ENCODE measurements around the gene TPM1.

The TPM1 gene

DNA sequence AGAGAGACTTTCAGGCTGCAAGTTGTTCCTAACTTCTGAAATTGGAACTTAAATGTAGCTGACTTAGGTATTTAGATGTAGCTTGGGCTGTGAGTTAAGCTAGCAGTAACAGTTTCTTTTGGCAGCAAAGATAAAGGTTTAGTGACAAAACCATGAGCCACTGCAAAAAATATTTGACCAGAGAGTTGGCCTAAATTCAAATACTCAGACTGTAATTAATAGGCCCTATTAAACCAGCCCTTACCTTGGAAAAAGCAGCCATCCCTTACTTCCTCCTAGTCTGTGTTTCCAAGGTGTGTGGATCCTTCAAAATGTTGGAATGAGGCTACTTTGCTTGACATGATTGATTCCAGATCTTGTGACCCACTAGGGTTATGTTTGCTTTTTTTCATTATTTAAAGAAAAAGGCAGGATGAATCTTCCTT, 8.2 kb downstream of the TPM1 start:
- Histone ChIP-seq H3K27ac (no peak overlapping the region), H3K4me1 (ENCODE audit: low read depth, poor library complexity, severe bottlenecking) (peaks cover 25% of the 10 kb centered on the region), H3K27me3 (ENCODE audit: insufficient read depth, low read depth) (no peaks in the 10 kb centered on the region; the same call in 1 of the 2 replicates), H2AFZ (ENCODE audit: low read depth) (no peak overlapping the region), H3K4me2 (no peak overlapping the region), H3K36me3 (ENCODE audit: insufficient read depth) (no peaks in the 10 kb centered on the region), H3K4me3 (IDR thresholded peaks at IDR 0.05; ENCODE audit: insufficient read depth, low read depth, low read length) (no peak overlapping the region), H3K79me2 (ENCODE audit: insufficient read depth, low read depth) (no peaks in the 10 kb centered on the region), H3K9ac (no peak overlapping the region), H4K20me1 (ENCODE audit: insufficient read depth) (no peaks in the 10 kb centered on the region)
- TF ChIP-seq CTCF (conservative IDR thresholded peaks at IDR 0.05; ENCODE audit: low read depth, low read length): no peak

DNA sequence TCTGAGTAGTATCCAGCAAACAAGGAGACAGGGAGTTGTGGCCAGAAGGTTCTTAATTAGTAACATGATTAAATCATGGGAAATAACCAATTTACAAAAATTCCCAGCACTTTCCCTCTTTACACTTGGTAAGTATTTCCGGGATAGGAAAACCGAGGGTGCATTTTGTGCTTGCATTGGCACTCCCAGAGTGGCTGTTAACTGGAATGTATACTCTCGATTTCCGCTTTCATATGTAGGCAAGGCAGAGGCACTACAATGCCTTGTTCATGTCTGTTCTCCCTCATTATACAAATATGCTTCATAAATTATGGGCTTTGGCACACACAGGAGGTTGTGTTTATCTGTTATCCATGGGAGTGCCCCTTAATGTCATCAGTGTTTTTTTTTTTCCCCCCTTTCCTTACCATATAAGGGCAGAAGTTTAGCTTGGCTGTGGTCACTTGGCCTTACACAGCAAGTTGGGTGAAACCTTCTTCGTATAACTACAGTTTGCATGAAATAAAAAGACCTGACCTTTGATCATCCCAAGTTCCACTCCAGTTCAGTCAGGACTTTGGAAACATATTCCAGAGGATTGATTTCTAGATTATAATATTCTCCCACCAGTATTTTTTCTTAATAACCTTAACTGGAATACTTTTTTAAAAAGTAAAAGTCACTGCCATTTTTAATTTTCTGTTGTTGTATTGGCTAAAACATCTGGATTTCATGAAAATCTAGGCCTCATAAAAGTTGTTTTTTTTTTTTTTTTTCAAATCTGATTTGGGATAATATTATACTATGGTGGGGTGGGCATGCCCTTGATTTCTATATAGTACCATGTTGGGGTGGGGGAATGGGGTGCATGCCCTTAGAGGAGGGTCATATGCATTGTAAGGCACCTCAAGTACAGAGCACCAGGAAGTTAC, 8.9 kb downstream of the TPM1 start:
- no peaks in the 10 kb centered on the region for H3K36me3 ChIP-seq (ENCODE audit: insufficient read depth)

GRCh38 chr15:63052077-63052841, 9.7 kb downstream of the TPM1 start:
- no peak overlapping the region for H3K4me2 ChIP-seq
- no peak overlapping the region for H3K27ac ChIP-seq
- H3K79me2 ChIP-seq (ENCODE audit: insufficient read depth, low read depth): no peaks in the 10 kb centered on the region
- H3K9ac ChIP-seq: no peak overlapping the region
- no peak for TF ChIP-seq CTCF (conservative IDR thresholded peaks at IDR 0.05; ENCODE audit: low read depth, low read length)
- no peaks in the 10 kb centered on the region for H3K27me3 ChIP-seq (ENCODE audit: insufficient read depth, low read depth)
- no peak overlapping the region for H3K4me3 ChIP-seq (IDR thresholded peaks at IDR 0.05; ENCODE audit: insufficient read depth, low read depth, low read length)
- no peaks in the 10 kb centered on the region for H4K20me1 ChIP-seq (ENCODE audit: insufficient read depth)
- peaks cover 25% of the 10 kb centered on the region for H3K4me1 ChIP-seq (ENCODE audit: low read depth, poor library complexity, severe bottlenecking)
- H3K36me3 ChIP-seq (ENCODE audit: insufficient read depth): no peaks in the 10 kb centered on the region
- no peak overlapping the region for H2AFZ ChIP-seq (ENCODE audit: low read depth)

More for the DNA sequence above, 8.9 kb downstream of the TPM1 start:
- no peak overlapping the region for H3K27ac ChIP-seq
- H4K20me1 ChIP-seq (ENCODE audit: insufficient read depth): no peaks in the 10 kb centered on the region
- no peak overlapping the region for H3K4me3 ChIP-seq (IDR thresholded peaks at IDR 0.05; ENCODE audit: insufficient read depth, low read depth, low read length)
- no peak for TF ChIP-seq CTCF (conservative IDR thresholded peaks at IDR 0.05; ENCODE audit: low read depth, low read length)
- no peak overlapping the region for H3K9ac ChIP-seq
- no peaks in the 10 kb centered on the region for H3K79me2 ChIP-seq (ENCODE audit: insufficient read depth, low read depth)
- H2AFZ ChIP-seq (ENCODE audit: low read depth): no peak overlapping the region
- peaks cover 25% of the 10 kb centered on the region for H3K4me1 ChIP-seq (ENCODE audit: low read depth, poor library complexity, severe bottlenecking)
- no peak overlapping the region for H3K4me2 ChIP-seq
- H3K27me3 ChIP-seq (ENCODE audit: insufficient read depth, low read depth): no peaks in the 10 kb centered on the region; the same call in 1 of the 2 replicates

DNA sequence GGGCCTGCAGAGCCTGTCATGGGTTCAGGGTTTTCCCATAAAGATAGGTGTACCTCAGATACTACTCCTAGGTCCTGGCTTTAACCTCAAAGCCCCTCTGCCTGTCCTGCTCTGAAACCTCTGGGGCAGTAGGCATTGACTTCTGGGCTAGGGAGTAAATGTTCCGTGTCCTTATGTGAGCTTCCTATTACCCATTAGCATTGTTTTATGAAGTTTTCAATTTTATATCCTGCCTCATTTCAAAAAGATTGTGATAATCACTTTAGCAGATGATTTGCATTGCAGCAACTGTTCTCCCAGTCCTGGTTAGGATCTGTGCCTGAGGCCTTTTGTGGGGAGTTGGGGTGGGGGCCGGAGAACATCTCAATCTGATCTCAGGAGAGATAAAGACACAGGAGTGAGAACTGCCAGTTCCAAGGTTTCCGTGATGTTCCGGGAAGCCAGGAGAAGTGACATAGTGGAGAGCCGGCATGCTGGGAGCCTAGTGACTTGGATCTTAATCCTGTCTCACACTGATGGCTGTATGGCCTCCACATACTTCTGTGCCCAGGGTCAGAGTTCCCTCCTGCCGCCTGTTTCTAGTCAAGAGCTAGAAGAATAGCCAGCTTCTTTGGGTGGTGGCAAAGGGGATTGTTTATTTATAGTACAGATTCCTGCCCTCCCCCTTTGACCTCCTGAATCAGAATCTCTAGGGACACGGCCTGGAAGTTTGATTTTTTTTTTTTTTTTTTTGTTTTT, 10.6 kb downstream of the TPM1 start:
- Histone ChIP-seq H3K9ac (no peak overlapping the region), H3K79me2 (ENCODE audit: insufficient read depth, low read depth) (no peaks in the 10 kb centered on the region)

More for the DNA sequence above, 10.6 kb downstream of the TPM1 start:
- H3K27ac ChIP-seq: no peak overlapping the region
- H3K4me2 ChIP-seq: no peak overlapping the region
- H3K4me3 ChIP-seq (IDR thresholded peaks at IDR 0.05; ENCODE audit: insufficient read depth, low read depth, low read length): no peak overlapping the region
- no peaks in the 10 kb centered on the region for H3K36me3 ChIP-seq (ENCODE audit: insufficient read depth)
- TF ChIP-seq CTCF (conservative IDR thresholded peaks at IDR 0.05; ENCODE audit: low read depth, low read length): no peak
- peaks cover 25% of the 10 kb centered on the region for H3K4me1 ChIP-seq (ENCODE audit: low read depth, poor library complexity, severe bottlenecking)
- H4K20me1 ChIP-seq (ENCODE audit: insufficient read depth): no peaks in the 10 kb centered on the region
- no peak overlapping the region for H2AFZ ChIP-seq (ENCODE audit: low read depth)
- H3K27me3 ChIP-seq (ENCODE audit: insufficient read depth, low read depth): no peaks in the 10 kb centered on the region

All from KMS-11 (cell line).